Measurements from ENCODE around the gene RGS11.

- TF ChIP-seq, protein P1, sequence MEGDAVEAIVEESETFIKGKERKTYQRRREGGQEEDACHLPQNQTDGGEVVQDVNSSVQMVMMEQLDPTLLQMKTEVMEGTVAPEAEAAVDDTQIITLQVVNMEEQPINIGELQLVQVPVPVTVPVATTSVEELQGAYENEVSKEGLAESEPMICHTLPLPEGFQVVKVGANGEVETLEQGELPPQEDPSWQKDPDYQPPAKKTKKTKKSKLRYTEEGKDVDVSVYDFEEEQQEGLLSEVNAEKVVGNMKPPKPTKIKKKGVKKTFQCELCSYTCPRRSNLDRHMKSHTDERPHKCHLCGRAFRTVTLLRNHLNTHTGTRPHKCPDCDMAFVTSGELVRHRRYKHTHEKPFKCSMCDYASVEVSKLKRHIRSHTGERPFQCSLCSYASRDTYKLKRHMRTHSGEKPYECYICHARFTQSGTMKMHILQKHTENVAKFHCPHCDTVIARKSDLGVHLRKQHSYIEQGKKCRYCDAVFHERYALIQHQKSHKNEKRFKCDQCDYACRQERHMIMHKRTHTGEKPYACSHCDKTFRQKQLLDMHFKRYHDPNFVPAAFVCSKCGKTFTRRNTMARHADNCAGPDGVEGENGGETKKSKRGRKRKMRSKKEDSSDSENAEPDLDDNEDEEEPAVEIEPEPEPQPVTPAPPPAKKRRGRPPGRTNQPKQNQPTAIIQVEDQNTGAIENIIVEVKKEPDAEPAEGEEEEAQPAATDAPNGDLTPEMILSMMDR (optimal IDR thresholded peaks at IDR 0.05 in 1 of 3, IDR thresholded peaks at IDR 0.05 in 1 of 3, conservative IDR thresholded peaks at IDR 0.05 in 1 of 3; ENCODE audit: extremely low read depth in 1 of 3, insufficient read depth in 2 of 3, low read length in 3 of 3): no peak
- TF ChIP-seq EZH2 (IDR thresholded peaks at IDR 0.05; ENCODE audit: low read length): no peak
These were observed 45.9 kb downstream of the RGS11 start for GRCh38 chr16:229731-230281.
